ENCODE measurements around the gene MPC1.

MPC1 gene

GRCh38 chr6:166335378-166336302 is 47.1 kb downstream of the MPC1 start:
- no peaks in the 10 kb centered on the region for H3K27me3 ChIP-seq (ENCODE audit: control insufficient read depth in 1 of 2, insufficient read depth in 2 of 2, low read length in 2 of 2)
- H3K4me1 ChIP-seq (ENCODE audit: control insufficient read depth, insufficient read depth, low read length): peaks cover 16% of the 10 kb centered on the region
- no peak overlapping the region for H3K27ac ChIP-seq (ENCODE audit: low read length)
- no peaks in the 10 kb centered on the region for H3K9me3 ChIP-seq (ENCODE audit: control insufficient read depth in 2 of 2, low read length in 2 of 2)
- no peak overlapping the region for H3K9ac ChIP-seq (ENCODE audit: low read length in 2 of 2)
- no peak overlapping the region for H3K4me3 ChIP-seq (ENCODE audit: low read length in 2 of 2)
- H3K36me3 ChIP-seq (ENCODE audit: control insufficient read depth in 2 of 2, insufficient read depth in 2 of 2, low read length in 2 of 2): peaks cover 13 to 21% of the 10 kb centered on the region in 2 donors

- Histone ChIP-seq H3K36me3 (ENCODE audit: control insufficient read depth in 2 of 2, insufficient read depth in 2 of 2, low read length in 2 of 2) (peaks cover 11 to 21% of the 10 kb centered on the region in 2 donors), H3K9me3 (ENCODE audit: control insufficient read depth in 2 of 2, low read length in 2 of 2) (no peaks in the 10 kb centered on the region), H3K4me3 (ENCODE audit: low read length in 2 of 2) (no peak overlapping the region), H3K4me1 (ENCODE audit: control insufficient read depth, insufficient read depth, low read length) (peaks cover 11% of the 10 kb centered on the region), H3K27ac (ENCODE audit: low read length) (no peak overlapping the region), H3K27me3 (ENCODE audit: control insufficient read depth in 1 of 2, insufficient read depth in 2 of 2, low read length in 2 of 2) (no peaks in the 10 kb centered on the region), H3K9ac (ENCODE audit: low read length in 2 of 2) (no peak overlapping the region)
Measured at GRCh38 chr6:166334878-166335277, 47.9 kb downstream of the MPC1 start.

- Histone ChIP-seq H3K27ac (ENCODE audit: low read length) (no peak overlapping the region), H3K9me3 (ENCODE audit: control insufficient read depth in 2 of 2, low read length in 2 of 2) (no peaks in the 10 kb centered on the region), H3K9ac (ENCODE audit: low read length in 2 of 2) (no peak overlapping the region), H3K4me3 (ENCODE audit: low read length in 2 of 2) (no peak overlapping the region), H3K27me3 (ENCODE audit: control insufficient read depth in 1 of 2, insufficient read depth in 2 of 2, low read length in 2 of 2) (no peaks in the 10 kb centered on the region), H3K4me1 (ENCODE audit: control insufficient read depth, insufficient read depth, low read length) (peaks cover 3% of the 10 kb centered on the region), H3K36me3 (ENCODE audit: control insufficient read depth in 2 of 2, insufficient read depth in 2 of 2, low read length in 2 of 2) (peaks cover 13 to 26% of the 10 kb centered on the region in 2 donors)
Measured at GRCh38 chr6:166333172-166333995, 49.4 kb downstream of the MPC1 start.

- Histone ChIP-seq H3K4me1 (ENCODE audit: control insufficient read depth, insufficient read depth, low read length) (peaks cover 3% of the 10 kb centered on the region), H3K36me3 (ENCODE audit: control insufficient read depth in 2 of 2, insufficient read depth in 2 of 2, low read length in 2 of 2) (peaks cover 15 to 28% of the 10 kb centered on the region in 2 donors), H3K27me3 (ENCODE audit: control insufficient read depth in 1 of 2, insufficient read depth in 2 of 2, low read length in 2 of 2) (no peaks in the 10 kb centered on the region), H3K27ac (ENCODE audit: low read length) (no peak overlapping the region), H3K9ac (ENCODE audit: low read length in 2 of 2) (no peak overlapping the region), H3K4me3 (ENCODE audit: low read length in 2 of 2) (no peak overlapping the region), H3K9me3 (ENCODE audit: control insufficient read depth in 2 of 2, low read length in 2 of 2) (no peaks in the 10 kb centered on the region)
Measured at GRCh38 chr6:166331503-166332415, 51.0 kb downstream of the MPC1 start.

- Histone ChIP-seq H3K9ac (ENCODE audit: low read length in 2 of 2) (no peak overlapping the region), H3K4me1 (ENCODE audit: control insufficient read depth, insufficient read depth, low read length) (peaks cover 3% of the 10 kb centered on the region), H3K27ac (ENCODE audit: low read length) (no peak overlapping the region), H3K4me3 (ENCODE audit: low read length in 2 of 2) (peak overlapping the region in 1 of 2 donors; percentile 4), H3K9me3 (ENCODE audit: control insufficient read depth in 2 of 2, low read length in 2 of 2) (no peaks in the 10 kb centered on the region), H3K36me3 (ENCODE audit: control insufficient read depth in 2 of 2, insufficient read depth in 2 of 2, low read length in 2 of 2) (peaks cover 23 to 29% of the 10 kb centered on the region in 2 donors), H3K27me3 (ENCODE audit: control insufficient read depth in 1 of 2, insufficient read depth in 2 of 2, low read length in 2 of 2) (no peaks in the 10 kb centered on the region)
Measured at GRCh38 chr6:166330612-166331011, 52.1 kb downstream of the MPC1 start.

- Histone ChIP-seq H3K36me3 (ENCODE audit: control insufficient read depth in 2 of 2, insufficient read depth in 2 of 2, low read length in 2 of 2) (peaks cover 30 to 35% of the 10 kb centered on the region in 2 donors), H3K27me3 (ENCODE audit: control insufficient read depth in 1 of 2, insufficient read depth in 2 of 2, low read length in 2 of 2) (no peaks in the 10 kb centered on the region), H3K9ac (ENCODE audit: low read length in 2 of 2) (no peak overlapping the region), H3K4me1 (ENCODE audit: control insufficient read depth, insufficient read depth, low read length) (no peaks in the 10 kb centered on the region), H3K9me3 (ENCODE audit: control insufficient read depth in 2 of 2, low read length in 2 of 2) (no peaks in the 10 kb centered on the region), H3K4me3 (ENCODE audit: low read length in 2 of 2) (no peak overlapping the region), H3K27ac (ENCODE audit: low read length) (no peak overlapping the region)
Measured at GRCh38 chr6:166325383-166326042, 57.2 kb downstream of the MPC1 start.

- H3K36me3 ChIP-seq (ENCODE audit: control insufficient read depth in 2 of 2, insufficient read depth in 2 of 2, low read length in 2 of 2): peaks cover 31 to 33% of the 10 kb centered on the region in 2 donors
- H3K9me3 ChIP-seq (ENCODE audit: control insufficient read depth in 2 of 2, low read length in 2 of 2): no peaks in the 10 kb centered on the region
- H3K4me1 ChIP-seq (ENCODE audit: control insufficient read depth, insufficient read depth, low read length): no peaks in the 10 kb centered on the region
- H3K9ac ChIP-seq (ENCODE audit: low read length in 2 of 2): no peak overlapping the region
- H3K4me3 ChIP-seq (ENCODE audit: low read length in 2 of 2): no peak overlapping the region
- no peaks in the 10 kb centered on the region for H3K27me3 ChIP-seq (ENCODE audit: control insufficient read depth in 1 of 2, insufficient read depth in 2 of 2, low read length in 2 of 2)
- H3K27ac ChIP-seq (ENCODE audit: low read length): no peak overlapping the region
Measured at GRCh38 chr6:166323395-166323794, 59.3 kb downstream of the MPC1 start.

- Histone ChIP-seq H3K9me3 (ENCODE audit: control insufficient read depth in 2 of 2, low read length in 2 of 2) (no peaks in the 10 kb centered on the region), H3K36me3 (ENCODE audit: control insufficient read depth in 2 of 2, insufficient read depth in 2 of 2, low read length in 2 of 2) (peaks cover 6 to 13% of the 10 kb centered on the region in 2 donors), H3K27me3 (ENCODE audit: control insufficient read depth in 1 of 2, insufficient read depth in 2 of 2, low read length in 2 of 2) (no peaks in the 10 kb centered on the region), H3K9ac (ENCODE audit: low read length in 2 of 2) (no peak overlapping the region), H3K4me1 (ENCODE audit: control insufficient read depth, insufficient read depth, low read length) (no peaks in the 10 kb centered on the region), H3K27ac (ENCODE audit: low read length) (no peak overlapping the region), H3K4me3 (ENCODE audit: low read length in 2 of 2) (no peak overlapping the region)
Measured at GRCh38 chr6:166318649-166319600, 63.8 kb downstream of the MPC1 start.

- no peak overlapping the region for H3K9ac ChIP-seq (ENCODE audit: low read length in 2 of 2)
- no peak overlapping the region for H3K4me3 ChIP-seq (ENCODE audit: low read length in 2 of 2)
- H3K27me3 ChIP-seq (ENCODE audit: control insufficient read depth in 1 of 2, insufficient read depth in 2 of 2, low read length in 2 of 2): no peaks in the 10 kb centered on the region
- peaks cover 2 to 12% of the 10 kb centered on the region in 2 donors for H3K36me3 ChIP-seq (ENCODE audit: control insufficient read depth in 2 of 2, insufficient read depth in 2 of 2, low read length in 2 of 2)
- H3K9me3 ChIP-seq (ENCODE audit: control insufficient read depth in 2 of 2, low read length in 2 of 2): no peaks in the 10 kb centered on the region
- no peak overlapping the region for H3K27ac ChIP-seq (ENCODE audit: low read length)
- H3K4me1 ChIP-seq (ENCODE audit: control insufficient read depth, insufficient read depth, low read length): no peaks in the 10 kb centered on the region
Measured at GRCh38 chr6:166318227-166318626, 64.5 kb downstream of the MPC1 start.

All from stomach smooth muscle (tissue), 2 donors.